HEK293 (cell line): Measurements from ENCODE around the gene NECAB3.

Source experiments
- BCL11B ChIP-seq: fragments of 450-650 bp; formaldehyde crosslinking; IDR thresholded peaks from 2 replicates; pipeline ENCODE4 v1.5.1; 2016; ENCODE audit warnings: low read depth, missing biosample characterization, missing genetic modification characterization
- KLF16 ChIP-seq: fragments of 450-650 bp; formaldehyde crosslinking; IDR thresholded peaks from 2 replicates; pipeline ENCODE4 v1.5.1; 2017; ENCODE audit warnings: missing biosample characterization, missing genetic modification characterization
- OVOL3 ChIP-seq: fragments of 450-650 bp; formaldehyde crosslinking; IDR thresholded peaks from 2 replicates; pipeline ENCODE4 v1.5.1; 2016; ENCODE audit warnings: missing biosample characterization, missing genetic modification characterization
- PATZ1 ChIP-seq: fragments of 450-650 bp; formaldehyde crosslinking; IDR thresholded peaks from 2 replicates; pipeline ENCODE4 v1.5.1; 2016; ENCODE audit warnings: missing biosample characterization, missing genetic modification characterization
- TCF7L2 ChIP-seq: IDR thresholded peaks from 2 replicates; pipeline ENCODE4 v1.6.1; 2011; ENCODE audit warnings: low read depth, mild to moderate bottlenecking, inconsistent platforms, low read length, moderate library complexity, borderline replicate concordance
- TRIM28 ChIP-seq: IDR thresholded peaks from 2 replicates; pipeline ENCODE4 v1.6.1; 2011; ENCODE audit warnings: low read length, control low read depth, borderline replicate concordance
- ZBTB20 ChIP-seq: fragments of 450-650 bp; formaldehyde crosslinking; IDR thresholded peaks from 2 replicates; pipeline ENCODE4 v1.5.1; 2016; ENCODE audit warnings: missing biosample characterization, missing genetic modification characterization
- ZFP69B ChIP-seq: fragments of 450-650 bp; formaldehyde crosslinking; IDR thresholded peaks from 2 replicates; pipeline ENCODE4 v1.5.1; 2016; ENCODE audit warnings: missing biosample characterization, missing genetic modification characterization
- ZIC2 ChIP-seq: fragments of 450-650 bp; formaldehyde crosslinking; IDR thresholded peaks from 2 replicates; pipeline ENCODE4 v1.5.1; 2016; ENCODE audit warnings: missing biosample characterization, missing genetic modification characterization
- ZNF121 ChIP-seq: fragments of 450-650 bp; formaldehyde crosslinking; IDR thresholded peaks from 2 replicates; pipeline ENCODE4 v1.5.1; 2016; ENCODE audit warnings: missing biosample characterization, missing genetic modification characterization
- ZNF184 ChIP-seq: fragments of 450-650 bp; IDR thresholded peaks from 2 replicates; pipeline ENCODE4 v1.5.1; 2018; ENCODE audit warnings: missing biosample characterization, mild to moderate bottlenecking, missing genetic modification characterization
- ZNF214 ChIP-seq: fragments of 450-650 bp; formaldehyde crosslinking; IDR thresholded peaks from 2 replicates; pipeline ENCODE4 v1.5.1; 2017; ENCODE audit warnings: missing biosample characterization, mild to moderate bottlenecking, missing genetic modification characterization, borderline replicate concordance
- ZNF266 ChIP-seq: fragments of 450-650 bp; formaldehyde crosslinking; IDR thresholded peaks from 2 replicates; pipeline ENCODE4 v1.5.1; 2016; ENCODE audit warnings: missing biosample characterization, missing genetic modification characterization, low read depth
- ZNF394 ChIP-seq: fragments of 450-650 bp; formaldehyde crosslinking; IDR thresholded peaks from 2 replicates; pipeline ENCODE4 v1.5.1; 2016; ENCODE audit warnings: missing biosample characterization, missing genetic modification characterization, mild to moderate bottlenecking, moderate library complexity, borderline replicate concordance
- ZNF510 ChIP-seq: fragments of 450-650 bp; formaldehyde crosslinking; IDR thresholded peaks from 2 replicates; pipeline ENCODE4 v1.5.1; 2018; ENCODE audit warnings: mild to moderate bottlenecking, missing genetic modification characterization, missing biosample characterization; ENCODE audit not compliant: insufficient replicate concordance
- ZNF555 ChIP-seq: fragments of 450-650 bp; formaldehyde crosslinking; conservative IDR thresholded peaks from 2 replicates; pipeline ENCODE4 v1.5.1; 2017; ENCODE audit warnings: missing biosample characterization, mild to moderate bottlenecking, missing genetic modification characterization, inconsistent platforms
- ZNF571 ChIP-seq: fragments of 450-650 bp; formaldehyde crosslinking; IDR thresholded peaks from 2 replicates; pipeline ENCODE4 v1.5.0; 2017; ENCODE audit warnings: missing biosample characterization, missing genetic modification characterization
- ZNF610 ChIP-seq: fragments of 450-650 bp; formaldehyde crosslinking; IDR thresholded peaks from 2 replicates; pipeline ENCODE4 v1.5.1; 2016; ENCODE audit warnings: missing biosample characterization, missing genetic modification characterization, borderline replicate concordance
- ZNF626 ChIP-seq: fragments of 450-650 bp; sonication (Bioruptor Pico); formaldehyde crosslinking; IDR thresholded peaks from 2 replicates; pipeline ENCODE4 v1.5.1; 2018; ENCODE audit warnings: missing biosample characterization, missing genetic modification characterization, inconsistent platforms
- ZNF704 ChIP-seq: fragments of 450-650 bp; formaldehyde crosslinking; IDR thresholded peaks from 2 replicates; pipeline ENCODE4 v1.5.1; 2016; ENCODE audit warnings: missing biosample characterization, missing genetic modification characterization
- ZNF791 ChIP-seq: fragments of 450-650 bp; formaldehyde crosslinking; IDR thresholded peaks from 2 replicates; pipeline ENCODE4 v1.5.1; 2016; ENCODE audit warnings: missing biosample characterization, missing genetic modification characterization
- ZXDB ChIP-seq: fragments of 450-650 bp; formaldehyde crosslinking; IDR thresholded peaks from 2 replicates; pipeline ENCODE4 v1.5.1; 2016; ENCODE audit warnings: missing biosample characterization, missing genetic modification characterization
- TF ChIP-seq, protein P1 (sequence below): fragments of 450-650 bp; formaldehyde crosslinking; IDR thresholded peaks from 2 replicates; pipeline ENCODE4 v1.5.1; 2016; ENCODE audit warnings: missing biosample characterization, missing genetic modification characterization
- TF ChIP-seq, protein P2 (sequence below): fragments of 450-650 bp; formaldehyde crosslinking; IDR thresholded peaks from 2 replicates; pipeline ENCODE4 v1.5.1; 2017; ENCODE audit warnings: missing biosample characterization, mild to moderate bottlenecking, missing genetic modification characterization, moderate library complexity
- TF ChIP-seq, protein P3 (sequence below): fragments of 450-650 bp; formaldehyde crosslinking; IDR thresholded peaks from 2 replicates; pipeline ENCODE4 v1.5.1; 2016; ENCODE audit warnings: missing biosample characterization, missing genetic modification characterization
- TF ChIP-seq, protein P4 (sequence below): fragments of 450-650 bp; formaldehyde crosslinking; IDR thresholded peaks from 2 replicates; pipeline ENCODE4 v1.5.1; 2016; ENCODE audit warnings: missing biosample characterization, missing genetic modification characterization
- TF ChIP-seq, protein P5 (sequence below): fragments of 450-650 bp; formaldehyde crosslinking; IDR thresholded peaks from 2 replicates; pipeline ENCODE4 v1.5.1; 2017; ENCODE audit warnings: missing biosample characterization, missing genetic modification characterization

NECAB3 gene

DNA sequence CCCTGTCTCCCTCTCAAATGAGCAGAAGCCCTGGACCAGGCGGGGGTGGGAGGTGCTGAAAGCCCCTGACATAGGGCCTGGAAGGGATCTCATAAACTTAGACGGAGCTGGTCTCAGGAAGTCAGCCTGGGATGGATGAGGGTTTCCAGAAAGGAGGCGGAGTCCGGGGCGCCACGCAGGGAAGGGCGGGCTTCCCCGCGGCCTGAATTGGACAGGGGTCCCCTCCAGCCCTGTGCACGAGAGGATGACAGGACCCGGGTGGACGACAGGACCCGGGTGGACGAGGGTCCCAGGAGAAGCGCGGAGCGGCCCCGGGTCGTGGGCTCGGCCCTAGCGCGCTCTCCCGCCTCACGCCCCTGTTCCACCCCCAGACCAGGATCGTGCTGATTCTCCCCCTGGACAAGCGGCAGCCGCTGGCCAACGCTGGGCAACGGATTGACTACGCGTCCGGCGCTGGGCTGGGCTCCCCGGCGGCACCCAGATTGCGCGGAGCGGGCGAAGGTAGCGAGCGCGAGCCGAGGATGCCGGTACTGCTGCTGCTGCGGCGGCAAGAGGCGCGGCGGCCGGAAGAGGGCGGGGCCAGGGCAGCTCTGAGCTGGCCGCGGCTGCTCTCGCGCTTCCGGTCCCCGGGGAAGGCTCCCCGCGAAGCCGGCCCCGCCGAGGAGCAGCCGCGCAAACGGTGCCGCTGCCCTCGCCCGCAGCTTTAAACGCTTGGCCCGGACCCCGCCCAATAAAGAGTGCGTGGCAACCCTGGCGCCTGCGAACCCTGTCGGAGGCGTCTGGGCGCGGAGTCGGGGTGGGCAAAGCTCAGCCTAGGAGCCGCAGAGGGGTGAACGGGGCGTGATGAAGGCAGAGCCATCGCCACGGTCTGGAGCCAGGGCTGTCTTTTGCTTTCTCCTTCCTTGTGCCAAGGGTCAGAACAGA is 10.8 kb downstream of the NECAB3 start (continued):
- TF ChIP-seq, protein P1, sequence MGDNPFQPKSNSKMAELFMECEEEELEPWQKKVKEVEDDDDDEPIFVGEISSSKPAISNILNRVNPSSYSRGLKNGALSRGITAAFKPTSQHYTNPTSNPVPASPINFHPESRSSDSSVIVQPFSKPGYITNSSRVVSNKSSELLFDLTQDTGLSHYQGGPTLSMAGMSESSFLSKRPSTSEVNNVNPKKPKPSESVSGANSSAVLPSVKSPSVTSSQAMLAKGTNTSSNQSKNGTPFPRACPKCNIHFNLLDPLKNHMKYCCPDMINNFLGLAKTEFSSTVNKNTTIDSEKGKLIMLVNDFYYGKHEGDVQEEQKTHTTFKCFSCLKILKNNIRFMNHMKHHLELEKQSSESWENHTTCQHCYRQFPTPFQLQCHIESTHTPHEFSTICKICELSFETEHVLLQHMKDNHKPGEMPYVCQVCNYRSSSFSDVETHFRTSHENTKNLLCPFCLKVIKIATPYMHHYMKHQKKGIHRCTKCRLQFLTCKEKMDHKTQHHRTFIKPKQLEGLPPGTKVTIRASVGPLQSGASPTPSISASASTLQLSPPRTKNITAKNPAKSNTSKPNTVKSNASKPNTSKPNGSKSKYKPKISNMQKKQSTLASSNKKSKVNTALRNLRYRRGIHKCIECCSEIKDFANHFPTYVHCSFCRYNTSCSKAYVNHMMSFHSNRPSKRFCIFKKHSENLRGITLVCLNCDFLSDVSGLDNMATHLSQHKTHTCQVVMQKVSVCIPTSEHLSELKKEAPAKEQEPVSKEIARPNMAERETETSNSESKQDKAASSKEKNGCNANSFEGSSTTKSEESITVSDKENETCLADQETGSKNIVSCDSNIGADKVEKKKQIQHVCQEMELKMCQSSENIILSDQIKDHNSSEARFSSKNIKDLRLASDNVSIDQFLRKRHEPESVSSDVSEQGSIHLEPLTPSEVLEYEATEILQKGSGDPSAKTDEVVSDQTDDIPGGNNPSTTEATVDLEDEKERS (tag by site-specific recombination): no peak
- TF ChIP-seq ZNF266: no peak
- no peak for TF ChIP-seq ZNF571 (tag by site-specific recombination)
- TF ChIP-seq ZNF704 (tag by site-specific recombination): no peak
- TF ChIP-seq, protein P2, sequence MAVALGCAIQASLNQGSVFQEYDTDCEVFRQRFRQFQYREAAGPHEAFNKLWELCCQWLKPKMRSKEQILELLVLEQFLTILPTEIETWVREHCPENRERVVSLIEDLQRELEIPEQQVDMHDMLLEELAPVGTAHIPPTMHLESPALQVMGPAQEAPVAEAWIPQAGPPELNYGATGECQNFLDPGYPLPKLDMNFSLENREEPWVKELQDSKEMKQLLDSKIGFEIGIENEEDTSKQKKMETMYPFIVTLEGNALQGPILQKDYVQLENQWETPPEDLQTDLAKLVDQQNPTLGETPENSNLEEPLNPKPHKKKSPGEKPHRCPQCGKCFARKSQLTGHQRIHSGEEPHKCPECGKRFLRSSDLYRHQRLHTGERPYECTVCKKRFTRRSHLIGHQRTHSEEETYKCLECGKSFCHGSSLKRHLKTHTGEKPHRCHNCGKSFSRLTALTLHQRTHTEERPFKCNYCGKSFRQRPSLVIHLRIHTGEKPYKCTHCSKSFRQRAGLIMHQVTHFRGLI (tag by site-specific recombination): no peak
- no peak for TF ChIP-seq TCF7L2
- no peak for TF ChIP-seq TRIM28
- TF ChIP-seq OVOL3: no peak
- 0 out of 2 replicates have a peak, but pooled peaks have one; percentile 36 for TF ChIP-seq ZBTB20 (tag by site-specific recombination)
- TF ChIP-seq ZNF610 (tag by site-specific recombination): no peak; the same call in none of the 2 replicates
- no peak for TF ChIP-seq ZNF626
- TF ChIP-seq ZNF791: no peak
- TF ChIP-seq PATZ1 (tag by site-specific recombination): no peak
- TF ChIP-seq ZIC2 (tag by site-specific recombination): peak; percentile 66
- TF ChIP-seq ZNF184: 0 out of 2 replicates have a peak, but pooled peaks have one; percentile 9
- TF ChIP-seq ZFP69B: no peak
- no peak for TF ChIP-seq BCL11B (tag by site-specific recombination)
- TF ChIP-seq ZNF510 (tag by site-specific recombination): no peak
- TF ChIP-seq, protein P3, sequence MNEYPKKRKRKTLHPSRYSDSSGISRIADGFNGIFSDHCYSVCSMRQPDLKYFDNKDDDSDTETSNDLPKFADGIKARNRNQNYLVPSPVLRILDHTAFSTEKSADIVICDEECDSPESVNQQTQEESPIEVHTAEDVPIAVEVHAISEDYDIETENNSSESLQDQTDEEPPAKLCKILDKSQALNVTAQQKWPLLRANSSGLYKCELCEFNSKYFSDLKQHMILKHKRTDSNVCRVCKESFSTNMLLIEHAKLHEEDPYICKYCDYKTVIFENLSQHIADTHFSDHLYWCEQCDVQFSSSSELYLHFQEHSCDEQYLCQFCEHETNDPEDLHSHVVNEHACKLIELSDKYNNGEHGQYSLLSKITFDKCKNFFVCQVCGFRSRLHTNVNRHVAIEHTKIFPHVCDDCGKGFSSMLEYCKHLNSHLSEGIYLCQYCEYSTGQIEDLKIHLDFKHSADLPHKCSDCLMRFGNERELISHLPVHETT (tag by site-specific recombination): no peak
- no peak for TF ChIP-seq ZNF121
- TF ChIP-seq ZNF555: no peak
- TF ChIP-seq ZNF394 (tag by site-specific recombination): peak; percentile 43; the same call in 1 of the 2 replicates
- no peak for TF ChIP-seq KLF16
- TF ChIP-seq, protein P4, sequence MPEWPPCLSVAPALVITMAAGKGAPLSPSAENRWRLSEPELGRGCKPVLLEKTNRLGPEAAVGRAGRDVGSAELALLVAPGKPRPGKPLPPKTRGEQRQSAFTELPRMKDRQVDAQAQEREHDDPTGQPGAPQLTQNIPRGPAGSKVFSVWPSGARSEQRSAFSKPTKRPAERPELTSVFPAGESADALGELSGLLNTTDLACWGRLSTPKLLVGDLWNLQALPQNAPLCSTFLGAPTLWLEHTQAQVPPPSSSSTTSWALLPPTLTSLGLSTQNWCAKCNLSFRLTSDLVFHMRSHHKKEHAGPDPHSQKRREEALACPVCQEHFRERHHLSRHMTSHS (tag by site-specific recombination): no peak
- TF ChIP-seq ZXDB (tag by site-specific recombination): peak; percentile 79
- TF ChIP-seq, protein P5, sequence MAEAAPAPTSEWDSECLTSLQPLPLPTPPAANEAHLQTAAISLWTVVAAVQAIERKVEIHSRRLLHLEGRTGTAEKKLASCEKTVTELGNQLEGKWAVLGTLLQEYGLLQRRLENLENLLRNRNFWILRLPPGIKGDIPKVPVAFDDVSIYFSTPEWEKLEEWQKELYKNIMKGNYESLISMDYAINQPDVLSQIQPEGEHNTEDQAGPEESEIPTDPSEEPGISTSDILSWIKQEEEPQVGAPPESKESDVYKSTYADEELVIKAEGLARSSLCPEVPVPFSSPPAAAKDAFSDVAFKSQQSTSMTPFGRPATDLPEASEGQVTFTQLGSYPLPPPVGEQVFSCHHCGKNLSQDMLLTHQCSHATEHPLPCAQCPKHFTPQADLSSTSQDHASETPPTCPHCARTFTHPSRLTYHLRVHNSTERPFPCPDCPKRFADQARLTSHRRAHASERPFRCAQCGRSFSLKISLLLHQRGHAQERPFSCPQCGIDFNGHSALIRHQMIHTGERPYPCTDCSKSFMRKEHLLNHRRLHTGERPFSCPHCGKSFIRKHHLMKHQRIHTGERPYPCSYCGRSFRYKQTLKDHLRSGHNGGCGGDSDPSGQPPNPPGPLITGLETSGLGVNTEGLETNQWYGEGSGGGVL: no peak
- TF ChIP-seq ZNF214: no peak
